GM23248 (cell line): ENCODE data around the gene C2CD2.

ENCODE experiments used
- EZH2 ChIP-seq: fragments of 200-600 bp; sonication (generic); IDR thresholded peaks from 2 replicates; pipeline ENCODE4 v1.6.1; 2018; ENCODE audit warnings: antibody characterized with exemption, mild to moderate bottlenecking; ENCODE audit not compliant: insufficient read depth, poor library complexity, severe bottlenecking
- EZH2phosphoT487 ChIP-seq: fragments of 200-600 bp; sonication (generic); IDR thresholded peaks from 2 replicates; pipeline ENCODE4 v1.6.1; 2018; ENCODE audit warnings: antibody characterized with exemption, moderate library complexity, mild to moderate bottlenecking, low read depth; ENCODE audit not compliant: insufficient read depth

- TF ChIP-seq EZH2, result no peak
- no peak for TF ChIP-seq EZH2phosphoT487
Observed at GRCh38 chr21:41857771-41858300, 96.0 kb downstream of the C2CD2 start.
